K562 (cell line): ENCODE results near the gene ATP5PB. TPM values are rescaled to one million over a fixed set of nuclear protein-coding genes. Genes with fewer than 3 reads are reported as not detected.

ENCODE experiments used
- AFF4 ChIP-seq: sonication (generic); formaldehyde crosslinking; IDR thresholded peaks from 2 replicates; pipeline ENCODE4 v1.8.0; 2023; ENCODE audit warnings: mild to moderate bottlenecking, missing genetic modification reagents
- CHD2 ChIP-seq: IDR thresholded peaks from 2 replicates; pipeline ENCODE4 v1.6.1; 2011; ENCODE audit warnings: low read depth, low read length
- CREM ChIP-seq: IDR thresholded peaks from 2 replicates; pipeline ENCODE4 v1.6.1; 2014; ENCODE audit warnings: antibody characterized with exemption, low read depth
- FOXA3 ChIP-seq, 2 experiments: fragments of 450-650 bp in 1 of 2; sonication (generic) in 1 of 2; formaldehyde crosslinking; IDR thresholded peaks in 1 of 2; conservative IDR thresholded peaks in 1 of 2; 2 replicates each; pipeline versions ENCODE4 v1.4.0 to v1.8.0; 2020 to 2022; ENCODE audit warnings: mild to moderate bottlenecking in 2 of 2, missing genetic modification reagents in 1 of 2
- MCM7 ChIP-seq, 2 experiments: fragments of 450-650 bp; IDR thresholded peaks; 2 replicates each; pipeline ENCODE4 v1.6.1; 2016 to 2018
- SPI1 ChIP-seq: IDR thresholded peaks from 2 replicates; pipeline ENCODE4 v1.6.1; 2011; ENCODE audit warnings: low read depth, low read length, control low read depth, borderline replicate concordance
- ZNF239 ChIP-seq: fragments of 250-450 bp; sonication (Bioruptor Pico); IDR thresholded peaks from 2 replicates; pipeline ENCODE4 v1.4.0; 2020; ENCODE audit warnings: mild to moderate bottlenecking
- ZNF384 ChIP-seq: IDR thresholded peaks from 2 replicates; pipeline ENCODE4 v1.6.1; 2012; ENCODE audit warnings: low read depth, low read length, improper control_type of control experiment
- ZNF75A ChIP-seq: fragments of 450-650 bp; formaldehyde crosslinking; IDR thresholded peaks from 2 replicates; pipeline ENCODE4 v1.4.0; 2020; ENCODE audit warnings: mild to moderate bottlenecking
- polyA plus RNA-seq, 8 experiments: library from polyadenylated mRNA; depleted of rRNA in 4 of 8; stranded (reverse) in 5 of 8; unstranded in 3 of 8; fragments of >200 nt; fragmentation: Nextera tagmentation in 2 of 8; fragmentation: Illumina TruSeq in 1 of 8; extraction: Ambion mirVana in 2 of 8; extraction: Trizol in 1 of 8; gene quantifications; 2 replicates each; pipeline versions ENCODE4 v1.2.1 to v1.2.3, GENCODE V29; 2011 to 2014; ENCODE audit warnings: inconsistent platforms in 1 of 8, missing spikeins in 1 of 8
- total RNA-seq, 7 experiments: library from RNA; depleted of rRNA in 6 of 7; stranded (reverse); fragments of >200 nt in 6 of 7; fragmentation: Illumina TruSeq in 2 of 7; extraction: Trizol in 2 of 7; gene quantifications; 2 replicates each; pipeline versions ENCODE4 v1.2.1 to v1.2.3, GENCODE V29; 2011 to 2021; ENCODE audit warnings: low replicate concordance in 1 of 7
- TF ChIP-seq, protein P1 (sequence below): fragments of 200-800 bp; sonication (Bioruptor generic); IDR thresholded peaks from 2 replicates; pipeline ENCODE4 v1.6.1; 2016; ENCODE audit warnings: missing genetic modification characterization, missing compliant biosample characterization
- TF ChIP-seq, protein P2 (sequence below): fragments of 450-650 bp; IDR thresholded peaks from 2 replicates; pipeline ENCODE4 v1.6.1; 2016; ENCODE audit warnings: missing biosample characterization, missing genetic modification characterization
- TF ChIP-seq, protein P3 (sequence below): fragments of 200-800 bp; sonication (Bioruptor generic); IDR thresholded peaks from 2 replicates; pipeline ENCODE4 v1.6.1; 2017; ENCODE audit warnings: missing genetic modification characterization, missing compliant biosample characterization
- TF ChIP-seq, protein P4 (sequence below): fragments of 250-450 bp; sonication (Bioruptor Pico); IDR thresholded peaks from 2 replicates; pipeline ENCODE4 v1.5.0; 2021; ENCODE audit warnings: mild to moderate bottlenecking, borderline replicate concordance

The ATP5PB gene
- total and polyA plus RNA-seq, 9 of the 15 experiments (the other 6 are each of a cell fraction or from before 2014, with no cell fraction given) = 651 to 2,735 (median 1,061) TPM

DNA sequence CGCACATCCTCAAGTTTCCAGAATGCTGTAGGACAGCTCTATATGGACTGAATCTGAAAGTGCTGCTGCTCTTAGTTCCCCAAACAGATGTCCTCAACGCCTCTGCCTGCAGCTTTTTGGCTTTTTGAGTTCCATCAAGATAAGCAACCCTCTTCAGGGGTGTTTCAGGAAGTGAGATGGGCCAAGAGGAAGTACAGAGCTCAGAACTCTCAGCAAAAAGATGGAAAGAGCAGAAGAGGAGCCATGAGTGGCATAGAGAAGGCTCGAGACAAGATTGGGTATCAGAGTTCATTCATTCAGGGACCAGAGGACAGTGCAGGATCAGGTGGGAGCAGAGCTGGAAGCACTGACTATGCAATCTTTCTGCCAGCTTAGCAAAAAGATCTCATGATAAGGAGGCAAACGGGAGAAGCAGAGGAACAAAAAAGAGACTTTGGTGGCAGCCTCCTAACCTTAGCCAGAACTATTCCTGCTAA is 54.4 kb downstream of the ATP5PB start, which contains the start of the genes ADORA3 and TMIGD3 (continued):
- TF ChIP-seq, protein P1, sequence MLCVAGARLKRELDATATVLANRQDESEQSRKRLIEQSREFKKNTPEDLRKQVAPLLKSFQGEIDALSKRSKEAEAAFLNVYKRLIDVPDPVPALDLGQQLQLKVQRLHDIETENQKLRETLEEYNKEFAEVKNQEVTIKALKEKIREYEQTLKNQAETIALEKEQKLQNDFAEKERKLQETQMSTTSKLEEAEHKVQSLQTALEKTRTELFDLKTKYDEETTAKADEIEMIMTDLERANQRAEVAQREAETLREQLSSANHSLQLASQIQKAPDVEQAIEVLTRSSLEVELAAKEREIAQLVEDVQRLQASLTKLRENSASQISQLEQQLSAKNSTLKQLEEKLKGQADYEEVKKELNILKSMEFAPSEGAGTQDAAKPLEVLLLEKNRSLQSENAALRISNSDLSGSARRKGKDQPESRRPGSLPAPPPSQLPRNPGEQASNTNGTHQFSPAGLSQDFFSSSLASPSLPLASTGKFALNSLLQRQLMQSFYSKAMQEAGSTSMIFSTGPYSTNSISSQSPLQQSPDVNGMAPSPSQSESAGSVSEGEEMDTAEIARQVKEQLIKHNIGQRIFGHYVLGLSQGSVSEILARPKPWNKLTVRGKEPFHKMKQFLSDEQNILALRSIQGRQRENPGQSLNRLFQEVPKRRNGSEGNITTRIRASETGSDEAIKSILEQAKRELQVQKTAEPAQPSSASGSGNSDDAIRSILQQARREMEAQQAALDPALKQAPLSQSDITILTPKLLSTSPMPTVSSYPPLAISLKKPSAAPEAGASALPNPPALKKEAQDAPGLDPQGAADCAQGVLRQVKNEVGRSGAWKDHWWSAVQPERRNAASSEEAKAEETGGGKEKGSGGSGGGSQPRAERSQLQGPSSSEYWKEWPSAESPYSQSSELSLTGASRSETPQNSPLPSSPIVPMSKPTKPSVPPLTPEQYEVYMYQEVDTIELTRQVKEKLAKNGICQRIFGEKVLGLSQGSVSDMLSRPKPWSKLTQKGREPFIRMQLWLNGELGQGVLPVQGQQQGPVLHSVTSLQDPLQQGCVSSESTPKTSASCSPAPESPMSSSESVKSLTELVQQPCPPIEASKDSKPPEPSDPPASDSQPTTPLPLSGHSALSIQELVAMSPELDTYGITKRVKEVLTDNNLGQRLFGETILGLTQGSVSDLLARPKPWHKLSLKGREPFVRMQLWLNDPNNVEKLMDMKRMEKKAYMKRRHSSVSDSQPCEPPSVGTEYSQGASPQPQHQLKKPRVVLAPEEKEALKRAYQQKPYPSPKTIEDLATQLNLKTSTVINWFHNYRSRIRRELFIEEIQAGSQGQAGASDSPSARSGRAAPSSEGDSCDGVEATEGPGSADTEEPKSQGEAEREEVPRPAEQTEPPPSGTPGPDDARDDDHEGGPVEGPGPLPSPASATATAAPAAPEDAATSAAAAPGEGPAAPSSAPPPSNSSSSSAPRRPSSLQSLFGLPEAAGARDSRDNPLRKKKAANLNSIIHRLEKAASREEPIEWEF (CRISPR knock-in tag) = no peak
- TF ChIP-seq CHD2 = no peak
- no peak for TF ChIP-seq ZNF384
- TF ChIP-seq MCM7 (IDR thresholded peaks at IDR 0.05) = no peak
- no peak for TF ChIP-seq FOXA3 (CRISPR knock-in tag; conservative IDR thresholded peaks at IDR 0.05 in 1 of 2, IDR thresholded peaks at IDR 0.05 in 1 of 2)
- no peak for TF ChIP-seq CREM
- TF ChIP-seq, protein P2, sequence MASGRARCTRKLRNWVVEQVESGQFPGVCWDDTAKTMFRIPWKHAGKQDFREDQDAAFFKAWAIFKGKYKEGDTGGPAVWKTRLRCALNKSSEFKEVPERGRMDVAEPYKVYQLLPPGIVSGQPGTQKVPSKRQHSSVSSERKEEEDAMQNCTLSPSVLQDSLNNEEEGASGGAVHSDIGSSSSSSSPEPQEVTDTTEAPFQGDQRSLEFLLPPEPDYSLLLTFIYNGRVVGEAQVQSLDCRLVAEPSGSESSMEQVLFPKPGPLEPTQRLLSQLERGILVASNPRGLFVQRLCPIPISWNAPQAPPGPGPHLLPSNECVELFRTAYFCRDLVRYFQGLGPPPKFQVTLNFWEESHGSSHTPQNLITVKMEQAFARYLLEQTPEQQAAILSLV (tag) = peak; percentile 81
- TF ChIP-seq SPI1 = peak; percentile 92; the same call in 1 of the 2 replicates
- TF ChIP-seq, protein P3, sequence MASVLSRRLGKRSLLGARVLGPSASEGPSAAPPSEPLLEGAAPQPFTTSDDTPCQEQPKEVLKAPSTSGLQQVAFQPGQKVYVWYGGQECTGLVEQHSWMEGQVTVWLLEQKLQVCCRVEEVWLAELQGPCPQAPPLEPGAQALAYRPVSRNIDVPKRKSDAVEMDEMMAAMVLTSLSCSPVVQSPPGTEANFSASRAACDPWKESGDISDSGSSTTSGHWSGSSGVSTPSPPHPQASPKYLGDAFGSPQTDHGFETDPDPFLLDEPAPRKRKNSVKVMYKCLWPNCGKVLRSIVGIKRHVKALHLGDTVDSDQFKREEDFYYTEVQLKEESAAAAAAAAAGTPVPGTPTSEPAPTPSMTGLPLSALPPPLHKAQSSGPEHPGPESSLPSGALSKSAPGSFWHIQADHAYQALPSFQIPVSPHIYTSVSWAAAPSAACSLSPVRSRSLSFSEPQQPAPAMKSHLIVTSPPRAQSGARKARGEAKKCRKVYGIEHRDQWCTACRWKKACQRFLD (CRISPR knock-in tag) = peak; percentile 78
- TF ChIP-seq, protein P4, sequence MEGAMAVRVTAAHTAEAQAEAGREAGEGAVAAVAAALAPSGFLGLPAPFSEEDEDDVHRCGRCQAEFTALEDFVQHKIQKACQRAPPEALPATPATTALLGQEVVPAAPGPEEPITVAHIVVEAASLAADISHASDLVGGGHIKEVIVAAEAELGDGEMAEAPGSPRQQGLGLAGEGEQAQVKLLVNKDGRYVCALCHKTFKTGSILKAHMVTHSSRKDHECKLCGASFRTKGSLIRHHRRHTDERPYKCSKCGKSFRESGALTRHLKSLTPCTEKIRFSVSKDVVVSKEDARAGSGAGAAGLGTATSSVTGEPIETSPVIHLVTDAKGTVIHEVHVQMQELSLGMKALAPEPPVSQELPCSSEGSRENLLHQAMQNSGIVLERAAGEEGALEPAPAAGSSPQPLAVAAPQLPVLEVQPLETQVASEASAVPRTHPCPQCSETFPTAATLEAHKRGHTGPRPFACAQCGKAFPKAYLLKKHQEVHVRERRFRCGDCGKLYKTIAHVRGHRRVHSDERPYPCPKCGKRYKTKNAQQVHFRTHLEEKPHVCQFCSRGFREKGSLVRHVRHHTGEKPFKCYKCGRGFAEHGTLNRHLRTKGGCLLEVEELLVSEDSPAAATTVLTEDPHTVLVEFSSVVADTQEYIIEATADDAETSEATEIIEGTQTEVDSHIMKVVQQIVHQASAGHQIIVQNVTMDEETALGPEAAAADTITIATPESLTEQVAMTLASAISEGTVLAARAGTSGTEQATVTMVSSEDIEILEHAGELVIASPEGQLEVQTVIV = no peak
- peak; percentile 83 for TF ChIP-seq ZNF239
- TF ChIP-seq AFF4 (CRISPR knock-in tag) = no peak
- peak; percentile 46; the same call in 1 of the 2 replicates for TF ChIP-seq ZNF75A (CRISPR knock-in tag)
